H9 (cell line): ENCODE data around the gene SFXN2. TPM values are rescaled to one million over a fixed set of nuclear protein-coding genes. Genes with fewer than 3 reads are reported as not detected.

Source experiments
- DNase-seq: peaks from one replicate; pipeline ENCODE4 v3.0.0-alpha.2; 2017
- H2AFZ ChIP-seq: one replicate; pipeline ENCODE4 v1.6.1; 2013; ENCODE audit warnings: mild to moderate bottlenecking, low read length, control low read depth, moderate library complexity
- H2AK5ac ChIP-seq: 2 replicates; pipeline ENCODE4 v1.6.1; 2013; ENCODE audit warnings: low read length, control low read depth, mixed read lengths; ENCODE audit not compliant: insufficient read length
- H2BK120ac ChIP-seq: one replicate; pipeline ENCODE4 v1.6.1; 2013; ENCODE audit warnings: low read depth, mild to moderate bottlenecking, low read length, control low read depth, inconsistent platforms; ENCODE audit not compliant: poor library complexity, severe bottlenecking
- H2BK12ac ChIP-seq: 2 replicates; pipeline ENCODE4 v1.6.1; 2013; ENCODE audit warnings: low read length, control low read depth, mixed read lengths, low read depth; ENCODE audit not compliant: insufficient read length
- H2BK15ac ChIP-seq: 2 replicates; pipeline ENCODE4 v1.6.1; 2013; ENCODE audit warnings: low read depth, low read length, control low read depth
- H2BK20ac ChIP-seq: one replicate; pipeline ENCODE4 v1.6.1; 2013; ENCODE audit warnings: low read depth, mild to moderate bottlenecking, low read length, control low read depth, inconsistent platforms; ENCODE audit not compliant: poor library complexity, severe bottlenecking
- H2BK5ac ChIP-seq: 2 replicates; pipeline ENCODE4 v1.6.1; 2013; ENCODE audit warnings: low read length, control low read depth, mixed read lengths; ENCODE audit not compliant: insufficient read length
- H3K14ac ChIP-seq: 2 replicates; pipeline ENCODE4 v1.6.1; 2013; ENCODE audit warnings: low read length, control low read depth; ENCODE audit not compliant: insufficient read depth
- H3K18ac ChIP-seq: 2 replicates; pipeline ENCODE4 v1.6.1; 2013; ENCODE audit warnings: low read depth, mild to moderate bottlenecking, mixed read lengths, low read length, control low read depth; ENCODE audit not compliant: insufficient read length
- H3K23ac ChIP-seq: 2 replicates; pipeline ENCODE4 v1.6.1; 2013; ENCODE audit warnings: low read length, control low read depth, mixed read lengths, low read depth; ENCODE audit not compliant: insufficient read length
- H3K23me2 ChIP-seq: 2 replicates; pipeline ENCODE4 v1.6.1; 2013; ENCODE audit warnings: low read depth, mild to moderate bottlenecking, mixed read lengths, low read length, control low read depth; ENCODE audit not compliant: insufficient read length, poor library complexity, severe bottlenecking
- H3K27ac ChIP-seq: 2 replicates; pipeline ENCODE4 v1.5.1; 2013; ENCODE audit warnings: low read length, control low read depth, mixed read lengths, low read depth; ENCODE audit not compliant: insufficient read length
- H3K27me3 ChIP-seq: 2 replicates; pipeline ENCODE4 v1.6.1; 2013; ENCODE audit warnings: low read length, control low read depth, inconsistent platforms; ENCODE audit not compliant: insufficient read depth
- H3K4ac ChIP-seq: 2 replicates; pipeline ENCODE4 v1.6.1; 2013; ENCODE audit warnings: low read depth, mild to moderate bottlenecking, control low read depth, inconsistent platforms, low read length, moderate library complexity
- H3K4me1 ChIP-seq: 2 replicates; pipeline ENCODE4 v1.6.1; 2013; ENCODE audit warnings: low read length, control low read depth, inconsistent platforms; ENCODE audit not compliant: insufficient read depth
- H3K4me2 ChIP-seq: 2 replicates; pipeline ENCODE4 v1.6.1; 2013; ENCODE audit warnings: low read length, control low read depth, mixed read lengths; ENCODE audit not compliant: insufficient read length, insufficient read depth
- H3K56ac ChIP-seq: 2 replicates; pipeline ENCODE4 v1.6.1; 2013; ENCODE audit warnings: low read depth, mild to moderate bottlenecking, mixed read lengths, low read length, control low read depth; ENCODE audit not compliant: insufficient read length
- H3K79me1 ChIP-seq: 2 replicates; pipeline ENCODE4 v1.6.1; 2013; ENCODE audit warnings: low read depth, mild to moderate bottlenecking, moderate library complexity, low read length, control low read depth, inconsistent platforms; ENCODE audit not compliant: insufficient read depth, poor library complexity, severe bottlenecking
- H3K79me2 ChIP-seq: 2 replicates; pipeline ENCODE4 v1.6.1; 2013; ENCODE audit warnings: low read length, control low read depth, inconsistent platforms; ENCODE audit not compliant: insufficient read depth
- H3K9ac ChIP-seq: 2 replicates; pipeline ENCODE4 v1.6.1; 2013; ENCODE audit warnings: low read length, control low read depth, mixed read lengths; ENCODE audit not compliant: insufficient read length; ENCODE audit errors: extremely low read depth
- H3K9me3 ChIP-seq: one replicate; pipeline ENCODE4 v1.6.1; 2013; ENCODE audit warnings: low read depth, low read length, inconsistent platforms; ENCODE audit not compliant: control insufficient read depth
- H3T11ph ChIP-seq: one replicate; pipeline ENCODE4 v1.6.1; 2013; ENCODE audit warnings: mild to moderate bottlenecking, low read length, control low read depth, inconsistent platforms
- H4K20me1 ChIP-seq: one replicate; pipeline ENCODE4 v1.6.1; 2013; ENCODE audit not compliant: control insufficient read depth, insufficient read length, insufficient read depth
- H4K5ac ChIP-seq: 2 replicates; pipeline ENCODE4 v1.6.1; 2013; ENCODE audit warnings: low read depth, mild to moderate bottlenecking, mixed read lengths, low read length, control low read depth; ENCODE audit not compliant: insufficient read length
- H4K8ac ChIP-seq: replicated peaks from 2 replicates; pipeline ENCODE4 v1.6.1; 2013; ENCODE audit warnings: low read length, control low read depth, mixed read lengths, low read depth; ENCODE audit not compliant: insufficient read length
- H4K91ac ChIP-seq: 2 replicates; pipeline ENCODE4 v1.6.1; 2013; ENCODE audit warnings: low read depth, mild to moderate bottlenecking, moderate library complexity, mixed read lengths, low read length, control low read depth; ENCODE audit not compliant: insufficient read length
- H3K27ac Mint-ChIP-seq, 3 experiments: 2 replicates in 2 of 3; 3 replicates in 1 of 3; pipeline ENCODE4 v1.8.0; 2020 to 2021; ENCODE audit warnings: mixed read lengths in 3 of 3, mild to moderate bottlenecking in 1 of 3, moderate library complexity in 1 of 3
- H3K27me3 Mint-ChIP-seq: 2 replicates; pipeline ENCODE4 v1.8.0; 2021; ENCODE audit warnings: low read depth, mild to moderate bottlenecking, moderate library complexity, mixed read lengths
- H3K36me3 Mint-ChIP-seq, 3 experiments: 2 replicates in 2 of 3; 3 replicates in 1 of 3; pipeline ENCODE4 v1.8.0; 2020 to 2021; ENCODE audit warnings: low read depth in 3 of 3, mixed read lengths in 3 of 3; ENCODE audit not compliant: insufficient read depth in 1 of 3
- H3K4me1 Mint-ChIP-seq, 2 experiments: 2 replicates each; pipeline ENCODE4 v1.8.0; 2020; ENCODE audit warnings: mixed read lengths in 2 of 2
- H3K4me3 Mint-ChIP-seq, 2 experiments: 2 replicates in 1 of 2; 3 replicates in 1 of 2; pipeline ENCODE4 v1.8.0; 2020 to 2021; ENCODE audit warnings: mild to moderate bottlenecking in 2 of 2, mixed read lengths in 2 of 2, moderate library complexity in 1 of 2
- H3K9me3 Mint-ChIP-seq, 2 experiments: 2 replicates in 1 of 2; 3 replicates in 1 of 2; pipeline ENCODE4 v1.8.0; 2020; ENCODE audit warnings: mild to moderate bottlenecking in 2 of 2, mixed read lengths in 2 of 2, moderate library complexity in 1 of 2
- WGBS: extraction: QIAGEN DNeasy Blood & Tissue Kit; methylation state at CpG from one replicate; pipeline ENCODE4 v1.1.7; 2013; ENCODE audit warnings: missing lambda C conversion rate, low lambda C conversion rate, mixed read lengths; ENCODE audit not compliant: insufficient read length; ENCODE audit errors: extremely low coverage; 5-methylcytosine and 5-hydroxymethylcytosine counted together
- total RNA-seq: library from RNA; stranded (reverse); gene quantifications from 2 replicates; pipeline ENCODE4 v1.2.1, GENCODE V29; 2021
- TF ChIP-seq, protein P1 (sequence below): fragments of 200-600 bp; sonication (generic); conservative IDR thresholded peaks from 3 replicates; pipeline ENCODE4 v1.8.0; 2021; ENCODE audit warnings: antibody characterized with exemption, mild to moderate bottlenecking

Gene SFXN2
- total RNA-seq, 1 experiment from 2014 or later, result 34.7 TPM

DNA sequence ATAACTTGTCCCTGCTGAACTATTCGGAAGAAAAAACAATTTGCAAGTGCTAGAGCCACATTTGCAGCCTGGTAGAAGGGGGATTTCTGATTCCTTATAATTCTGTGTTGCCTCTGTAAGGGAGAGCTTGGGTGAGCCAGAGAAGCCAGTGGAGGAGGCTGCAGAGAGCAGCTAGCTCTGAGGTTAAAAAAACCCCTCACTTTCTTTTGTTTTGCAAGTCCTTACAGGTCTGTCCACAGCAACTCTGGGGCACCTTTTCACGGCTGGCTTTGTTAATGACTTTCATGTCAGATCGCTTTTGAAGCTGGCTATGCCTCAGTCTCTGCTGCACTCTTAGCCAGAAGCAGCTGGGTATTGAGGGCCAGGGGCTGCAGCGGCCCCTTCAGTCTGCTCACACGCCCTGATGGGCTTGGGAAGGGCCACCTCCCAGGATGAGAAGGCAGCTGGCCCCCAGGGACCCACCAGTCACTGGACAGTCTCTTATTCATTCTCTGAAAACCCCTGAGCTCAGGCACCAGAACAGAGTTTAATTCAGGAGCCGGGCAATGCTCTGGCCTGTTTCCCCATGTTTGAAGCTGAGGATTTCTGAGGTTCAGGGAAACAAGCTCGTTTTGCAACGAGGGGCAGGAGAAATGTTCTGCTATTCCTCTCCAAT is 39.3 kb upstream of the SFXN2 start:
- Mint-ChIP-seq H3K4me1 (peaks cover 79 to 80% of the 10 kb centered on the region in 2 experiments), H3K4me3 (peak overlapping the region in 1 of 2 experiments; percentile 62; a peak in 3 of 5 replicates), H3K27me3 (no peaks in the 10 kb centered on the region), H3K9me3 (no peaks in the 10 kb centered on the region), H3K27ac (peak overlapping the region; percentile 16 to 95 (median 80); a peak in 4 of 7 replicates), H3K36me3 (peaks cover 0 to 2% (median under 1%) of the 10 kb centered on the region in 3 experiments; a peak in 1 of 7 replicates)
- no peaks in the 10 kb centered on the region for H3K79me1 ChIP-seq
- H4K91ac ChIP-seq, result no peak overlapping the region
- H2AK5ac ChIP-seq, result no peak overlapping the region
- H2AFZ ChIP-seq, result no peak overlapping the region
- H3K56ac ChIP-seq, result no peak overlapping the region
- H3K27ac ChIP-seq, result no peak overlapping the region
- H3K23me2 ChIP-seq, result no peaks in the 10 kb centered on the region
- no peak overlapping the region for H3K14ac ChIP-seq
- TF ChIP-seq, protein P1, sequence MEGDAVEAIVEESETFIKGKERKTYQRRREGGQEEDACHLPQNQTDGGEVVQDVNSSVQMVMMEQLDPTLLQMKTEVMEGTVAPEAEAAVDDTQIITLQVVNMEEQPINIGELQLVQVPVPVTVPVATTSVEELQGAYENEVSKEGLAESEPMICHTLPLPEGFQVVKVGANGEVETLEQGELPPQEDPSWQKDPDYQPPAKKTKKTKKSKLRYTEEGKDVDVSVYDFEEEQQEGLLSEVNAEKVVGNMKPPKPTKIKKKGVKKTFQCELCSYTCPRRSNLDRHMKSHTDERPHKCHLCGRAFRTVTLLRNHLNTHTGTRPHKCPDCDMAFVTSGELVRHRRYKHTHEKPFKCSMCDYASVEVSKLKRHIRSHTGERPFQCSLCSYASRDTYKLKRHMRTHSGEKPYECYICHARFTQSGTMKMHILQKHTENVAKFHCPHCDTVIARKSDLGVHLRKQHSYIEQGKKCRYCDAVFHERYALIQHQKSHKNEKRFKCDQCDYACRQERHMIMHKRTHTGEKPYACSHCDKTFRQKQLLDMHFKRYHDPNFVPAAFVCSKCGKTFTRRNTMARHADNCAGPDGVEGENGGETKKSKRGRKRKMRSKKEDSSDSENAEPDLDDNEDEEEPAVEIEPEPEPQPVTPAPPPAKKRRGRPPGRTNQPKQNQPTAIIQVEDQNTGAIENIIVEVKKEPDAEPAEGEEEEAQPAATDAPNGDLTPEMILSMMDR, result no peak
- no peak overlapping the region for H2BK120ac ChIP-seq
- no peak overlapping the region for H3K18ac ChIP-seq
- H4K20me1 ChIP-seq, result no peaks in the 10 kb centered on the region
- H3T11ph ChIP-seq, result no peak overlapping the region
- no peak overlapping the region for H2BK12ac ChIP-seq
- no peak overlapping the region for H2BK20ac ChIP-seq
- H3K9ac ChIP-seq, result no peak overlapping the region
- H3K9me3 ChIP-seq, result no peaks in the 10 kb centered on the region
- peak; percentile 38 for DNase-seq
- no CpG with 5 or more reads among the region's 8 CpGs for WGBS
- peaks cover 18% of the 10 kb centered on the region for H3K4me1 ChIP-seq
- no peak overlapping the region for H3K4me2 ChIP-seq
- H3K23ac ChIP-seq, result no peak overlapping the region
- no peaks in the 10 kb centered on the region for H3K27me3 ChIP-seq
- no peak overlapping the region for H3K4ac ChIP-seq
- no peak overlapping the region for H2BK5ac ChIP-seq
- H2BK15ac ChIP-seq, result no peak overlapping the region
- H4K8ac ChIP-seq, result no peak overlapping the region
- H3K79me2 ChIP-seq, result no peaks in the 10 kb centered on the region
- no peak overlapping the region for H4K5ac ChIP-seq
